NCI-H1417 (cell line): Measurements from ENCODE around the gene GPHN.
"Not testable (repeated sequence)": the region's sequence is repeated elsewhere in the genome, so short reads cannot be mapped to it uniquely, and the experiment has no call there.

Experiments used
- DNase-seq, 3 experiments: peaks; one replicate each; lab custom pipeline; 2025; lab: John Stamatoyannopoulos, UW

Gene GPHN

GRCh38 chr14:66802962-66803361 lies 295.0 kb downstream of the GPHN start:
- no peak for DNase-seq

- DNase-seq: no peak
These were observed 296.2 kb downstream of the GPHN start for GRCh38 chr14:66804141-66804540.

GRCh38 chr14:66813636-66814035 lies 305.7 kb downstream of the GPHN start:
- no peak for DNase-seq

GRCh38 chr14:66815687-66816086 lies 307.7 kb downstream of the GPHN start:
- DNase-seq: no peak

- DNase-seq: no peak
These were observed 316.3 kb downstream of the GPHN start for GRCh38 chr14:66824251-66824650.

GRCh38 chr14:66827182-66827581 lies 319.2 kb downstream of the GPHN start:
- DNase-seq: no peak

- no peak for DNase-seq
These were observed 323.2 kb downstream of the GPHN start for GRCh38 chr14:66831173-66831572.

- no peak for DNase-seq
These were observed 325.9 kb downstream of the GPHN start for GRCh38 chr14:66833816-66834215.

- not testable (repeated sequence) for DNase-seq
These were observed 329.5 kb downstream of the GPHN start for GRCh38 chr14:66837436-66837835.

- DNase-seq: no peak
These were observed 335.1 kb downstream of the GPHN start for GRCh38 chr14:66842911-66843512.

- DNase-seq: no peak
These were observed 342.4 kb downstream of the GPHN start for GRCh38 chr14:66850258-66850888.

GRCh38 chr14:66853311-66853710 lies 345.4 kb downstream of the GPHN start:
- no peak for DNase-seq

- no peak for DNase-seq
These were observed 349.9 kb downstream of the GPHN start for GRCh38 chr14:66857867-66858266.

GRCh38 chr14:66859063-66859671 lies 351.2 kb downstream of the GPHN start:
- no peak for DNase-seq

- no peak for DNase-seq
These were observed 373.6 kb downstream of the GPHN start for GRCh38 chr14:66881596-66881995.

- peak in 1 of 3 experiments; percentile 2 for DNase-seq
These were observed 376.2 kb downstream of the GPHN start for GRCh38 chr14:66884149-66884548.

- no peak for DNase-seq
These were observed 392.8 kb downstream of the GPHN start for GRCh38 chr14:66900719-66901118.

- no peak for DNase-seq
These were observed 402.4 kb downstream of the GPHN start for GRCh38 chr14:66910311-66910840.

GRCh38 chr14:66916421-66916820 lies 408.5 kb downstream of the GPHN start:
- DNase-seq: no peak

GRCh38 chr14:66918527-66918926 lies 410.6 kb downstream of the GPHN start:
- no peak for DNase-seq

GRCh38 chr14:66920196-66920595 lies 412.2 kb downstream of the GPHN start:
- no peak for DNase-seq

- no peak for DNase-seq
These were observed 415.3 kb downstream of the GPHN start for GRCh38 chr14:66923251-66923650.

- no peak for DNase-seq
These were observed 431.5 kb downstream of the GPHN start for GRCh38 chr14:66939409-66939808.
